HCT116 (cell line): ENCODE results near the gene DHCR7. TPM values are rescaled to one million over a fixed set of nuclear protein-coding genes. Genes with fewer than 3 reads are reported as not detected.

Source experiments
- ATAC-seq: fragments of 200-7000 bp; cut with Tn5 transposase; 2 replicates; pipeline ENCODE4 v1.9.1; 2020; ENCODE audit warnings: mild to moderate bottlenecking, moderate library complexity
- BruUV-seq: library from RNA; stranded (reverse); fragments of 400-500 nt; replicated peaks from 2 replicates; lab custom pipeline; 2021; lab: Mats Ljungman, UMichigan
- CTCF ChIA-PET: fragments of 300-600 bp; sonication (Branson Sonifier 250); formaldehyde crosslinking; loops from one replicate; lab custom pipeline; 2021; ENCODE audit warnings: antibody characterized with exemption; lab: Charles Lee
- POLR2A ChIA-PET: fragments of 300-600, 350-600 bp; sonication (Branson Sonifier 250); formaldehyde crosslinking; loops from one replicate; lab custom pipeline; 2021; ENCODE audit warnings: antibody characterized with exemption; lab: Charles Lee
- RAD21 ChIA-PET, 2 experiments: fragments of 300-600 bp; sonication (Branson Sonifier 250); formaldehyde crosslinking; loops; one replicate each; lab custom pipeline; 2023; ENCODE audit warnings: low total read pairs in 2 of 2; ENCODE audit not compliant: uncharacterized antibody in 2 of 2, unreplicated experiment in 2 of 2, low non-redundant PET in 1 of 2; lab: Charles Lee
- DNase-seq: peaks from one replicate; pipeline ENCODE4 v3.0.0-alpha.2; 2010; ENCODE audit warnings: low read depth, low spot score
- H2AFZ ChIP-seq: fragments of 200-600 bp; shearing (Covaris generic), sonication (generic); 2 replicates; pipeline ENCODE4 v1.6.1; 2017; ENCODE audit warnings: low read depth, mixed run types, mixed read lengths, antibody characterized with exemption, low read length; ENCODE audit not compliant: poor library complexity, severe bottlenecking
- H3K27ac ChIP-seq: 2 replicates; pipeline ENCODE4 v1.5.1; 2012; ENCODE audit warnings: low read depth, low read length
- H3K27me3 ChIP-seq: fragments of 200-600 bp; sonication (generic); 2 replicates; pipeline ENCODE4 v1.6.1; 2016; ENCODE audit warnings: mixed run types, low read length, mixed read lengths; ENCODE audit not compliant: insufficient read depth
- H3K36me3 ChIP-seq, 2 experiments: fragments of 200-500 bp in 1 of 2; fragments of 200-600 bp in 1 of 2; sonication (Bioruptor generic) in 1 of 2; sonication (generic) in 1 of 2; 2 replicates each; pipeline versions ENCODE4 v1.5.1 to v1.6.1; 2014 to 2016; ENCODE audit warnings: low read length in 2 of 2, inconsistent platforms in 1 of 2, mixed read lengths in 1 of 2, mixed run types in 1 of 2; ENCODE audit not compliant: insufficient read depth in 2 of 2, control insufficient read depth in 1 of 2
- H3K4me1 ChIP-seq, 2 experiments: fragments of 200-600 bp in 1 of 2; sonication (generic) in 1 of 2; 2 replicates each; pipeline versions ENCODE4 v1.5.1 to v1.6.1; 2012 to 2017; ENCODE audit warnings: low read length in 2 of 2, inconsistent platforms in 1 of 2, mild to moderate bottlenecking in 1 of 2, mixed read lengths in 1 of 2, mixed run types in 1 of 2, moderate library complexity in 1 of 2; ENCODE audit not compliant: insufficient read depth in 2 of 2, control insufficient read depth in 1 of 2
- H3K4me2 ChIP-seq: fragments of 200-600 bp; sonication (generic); 2 replicates; pipeline ENCODE4 v1.6.1; 2017; ENCODE audit warnings: mixed run types, low read length, mixed read lengths
- H3K4me3 ChIP-seq, 2 experiments: fragments of 200-600 bp in 1 of 2; sonication (generic) in 1 of 2; replicated peaks in 1 of 2; 2 replicates each; pipeline ENCODE4 v1.5.1; 2011 to 2016; ENCODE audit warnings: low read length in 2 of 2, control low read depth in 1 of 2, low read depth in 1 of 2, mild to moderate bottlenecking in 1 of 2, mixed read lengths in 1 of 2, mixed run types in 1 of 2
- H3K79me2 ChIP-seq: fragments of 200-600 bp; sonication (generic); 2 replicates; pipeline ENCODE4 v1.6.1; 2017; ENCODE audit warnings: mild to moderate bottlenecking, mixed run types, low read length, moderate library complexity, mixed read lengths; ENCODE audit not compliant: insufficient read depth
- H3K9ac ChIP-seq: fragments of 200-600 bp; sonication (generic); 2 replicates; pipeline ENCODE4 v1.6.1; 2016; ENCODE audit warnings: low read length, mixed read lengths
- H3K9me2 ChIP-seq: fragments of 200-600 bp; sonication (generic), shearing (Covaris generic); 2 replicates; pipeline ENCODE4 v1.6.1; 2017; ENCODE audit warnings: mixed run types, mild to moderate bottlenecking, moderate library complexity; ENCODE audit not compliant: insufficient read depth
- H3K9me3 ChIP-seq, 2 experiments: fragments of 200-500 bp in 1 of 2; fragments of 200-600 bp in 1 of 2; sonication (Bioruptor generic) in 1 of 2; sonication (generic) in 1 of 2; 2 replicates each; pipeline ENCODE4 v1.6.1; 2014 to 2017; ENCODE audit warnings: low read length in 2 of 2, mixed read lengths in 2 of 2, inconsistent platforms in 1 of 2, low read depth in 1 of 2, mild to moderate bottlenecking in 1 of 2, mixed run types in 1 of 2, moderate library complexity in 1 of 2; ENCODE audit not compliant: control insufficient read depth in 1 of 2, insufficient read depth in 1 of 2
- H4K20me1 ChIP-seq: fragments of 200-600 bp; sonication (generic), shearing (Covaris generic); 2 replicates; pipeline ENCODE4 v1.6.1; 2017; ENCODE audit warnings: mixed run types, mild to moderate bottlenecking, moderate library complexity; ENCODE audit not compliant: insufficient read depth
- CBX3 ChIP-seq: IDR thresholded peaks from 2 replicates; pipeline ENCODE4 v1.6.1; 2012; ENCODE audit warnings: low read depth
- EGR1 ChIP-seq: IDR thresholded peaks from 2 replicates; pipeline ENCODE4 v1.6.1; 2012; ENCODE audit warnings: low read depth
- ELF1 ChIP-seq: IDR thresholded peaks from 2 replicates; pipeline ENCODE4 v1.6.1; 2012; ENCODE audit warnings: low read depth, borderline replicate concordance
- EZH2phosphoT487 ChIP-seq: fragments of 200-600 bp; IDR thresholded peaks from 2 replicates; pipeline ENCODE4 v1.6.1; 2018; ENCODE audit warnings: antibody characterized with exemption, borderline replicate concordance
- JUND ChIP-seq: IDR thresholded peaks from 2 replicates; pipeline ENCODE4 v1.6.1; 2012
- POLR2A ChIP-seq: IDR thresholded peaks from 2 replicates; pipeline ENCODE4 v1.7.0; 2011; ENCODE audit warnings: borderline replicate concordance; ENCODE audit not compliant: insufficient read depth, insufficient read length; ENCODE audit errors: extremely low read depth
- POLR2AphosphoS5 ChIP-seq: IDR thresholded peaks from 2 replicates; pipeline ENCODE4 v1.6.1; 2011; ENCODE audit warnings: mild to moderate bottlenecking, low read depth, low read length, moderate library complexity
- RAD21 ChIP-seq: IDR thresholded peaks from 2 replicates; pipeline ENCODE4 v1.6.1; 2012; ENCODE audit warnings: low read depth, mild to moderate bottlenecking
- SIN3A ChIP-seq: IDR thresholded peaks from 2 replicates; pipeline ENCODE4 v1.6.1; 2012; ENCODE audit warnings: low read depth
- SP1 ChIP-seq: IDR thresholded peaks from 2 replicates; pipeline ENCODE4 v1.6.1; 2012; ENCODE audit warnings: low read depth
- SRF ChIP-seq: IDR thresholded peaks from 2 replicates; pipeline ENCODE4 v1.6.1; 2012; ENCODE audit warnings: low read depth
- YY1 ChIP-seq: IDR thresholded peaks from 2 replicates; pipeline ENCODE4 v1.6.1; 2011; ENCODE audit warnings: low read length, low read depth, moderate library complexity, mild to moderate bottlenecking; ENCODE audit not compliant: insufficient replicate concordance; ENCODE audit errors: extremely low read depth
- ZFX ChIP-seq: fragments of 450-650 bp; IDR thresholded peaks from 2 replicates; pipeline ENCODE4 v1.6.1; 2017
- intact Hi-C: fragments of 100-400 bp; cut with micrococcal nuclease; formaldehyde crosslinking; loops from 2 replicates; pipeline ENCODE4 v1.10.0; 2022
- total RNA-seq: library from RNA; stranded (reverse); gene quantifications from one replicate; pipeline ENCODE4 v1.2.1, GENCODE V29; 2021; ENCODE audit not compliant: unreplicated experiment
- TF ChIP-seq, protein P1 (sequence below): IDR thresholded peaks from 2 replicates; pipeline ENCODE4 v1.6.1; 2012
- TF ChIP-seq, protein P2 (sequence below): IDR thresholded peaks from 2 replicates; pipeline ENCODE4 v1.6.1; 2012
- TF ChIP-seq, protein P3 (sequence below): IDR thresholded peaks from 2 replicates; pipeline ENCODE4 v1.6.1; 2011; ENCODE audit warnings: mild to moderate bottlenecking, low read length, moderate library complexity; ENCODE audit not compliant: insufficient replicate concordance; ENCODE audit errors: extremely low read depth

Gene DHCR7
- total RNA-seq, 1 experiment from 2014 or later: 115 TPM

DNA sequence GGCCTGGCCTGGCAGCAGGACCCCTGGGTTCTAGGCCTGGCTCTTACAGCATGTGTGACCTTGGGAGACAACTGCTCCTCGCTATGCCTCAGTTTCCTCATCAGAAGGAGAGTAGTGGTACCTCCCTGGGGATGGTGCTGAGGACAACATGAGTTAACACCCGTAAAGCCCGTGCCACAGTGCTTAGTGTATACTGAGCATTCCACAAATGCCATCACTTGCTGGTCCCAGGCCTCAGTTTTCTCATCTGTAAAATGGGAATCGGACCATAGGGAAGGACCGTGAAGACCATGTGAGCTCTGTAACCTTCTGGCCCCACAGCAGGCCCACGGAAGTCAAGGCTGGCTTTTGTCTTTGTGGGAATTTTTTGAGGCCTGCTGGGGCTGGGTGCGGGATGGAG, 52.4 kb downstream of the DHCR7 start:
- ATAC-seq (no peak), DNase-seq (no peak)
- no TSS peak for BruUV-seq
- Histone ChIP-seq H3K4me1 (peaks cover 0 to 3% of the 10 kb centered on the region in 2 experiments; a peak in 1 of 4 replicates), H3K9ac (no peak overlapping the region), H4K20me1 (no peaks in the 10 kb centered on the region), H3K27me3 (peaks cover 36% of the 10 kb centered on the region; the same call in 1 of the 2 replicates), H3K4me3 (no peak overlapping the region), H3K36me3 (no peaks in the 10 kb centered on the region), H3K79me2 (no peaks in the 10 kb centered on the region), H3K4me2 (no peak overlapping the region), H3K9me3 (no peaks in the 10 kb centered on the region), H3K9me2 (no peaks in the 10 kb centered on the region), H2AFZ (no peak overlapping the region), H3K27ac (no peak overlapping the region)
- TF ChIP-seq, protein P1, sequence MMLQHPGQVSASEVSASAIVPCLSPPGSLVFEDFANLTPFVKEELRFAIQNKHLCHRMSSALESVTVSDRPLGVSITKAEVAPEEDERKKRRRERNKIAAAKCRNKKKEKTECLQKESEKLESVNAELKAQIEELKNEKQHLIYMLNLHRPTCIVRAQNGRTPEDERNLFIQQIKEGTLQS: no peak
- TF ChIP-seq, protein P2, sequence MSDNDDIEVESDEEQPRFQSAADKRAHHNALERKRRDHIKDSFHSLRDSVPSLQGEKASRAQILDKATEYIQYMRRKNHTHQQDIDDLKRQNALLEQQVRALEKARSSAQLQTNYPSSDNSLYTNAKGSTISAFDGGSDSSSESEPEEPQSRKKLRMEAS: no peak
- no peak for TF ChIP-seq CBX3
- TF ChIP-seq EGR1: no peak
- no peak for TF ChIP-seq POLR2A
- TF ChIP-seq SRF: no peak
- no peak for TF ChIP-seq YY1
- no peak for TF ChIP-seq ZFX
- TF ChIP-seq ELF1: no peak
- no peak for TF ChIP-seq POLR2AphosphoS5
- TF ChIP-seq RAD21: no peak
- TF ChIP-seq SIN3A: no peak
- no peak for TF ChIP-seq JUND
- POLR2A ChIA-PET: no interaction called here
- intact Hi-C loops: no loop called here
- CTCF ChIA-PET: no interaction called here
- RAD21 ChIA-PET: no interaction called here

DNA sequence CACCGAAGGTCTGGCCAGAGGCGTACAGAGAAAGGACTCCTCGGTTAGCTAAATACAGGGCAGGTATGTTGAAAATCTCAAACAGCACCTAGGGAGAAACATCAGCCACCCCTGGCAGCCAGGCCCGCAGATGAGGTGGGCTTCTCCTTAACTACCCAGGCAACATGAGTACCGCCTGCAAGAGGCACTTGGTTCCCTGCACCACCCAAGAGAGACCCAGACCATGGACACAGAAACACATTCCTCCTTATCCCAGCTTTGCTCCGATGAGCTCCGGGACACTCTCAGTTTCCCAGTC, 53.0 kb downstream of the DHCR7 start:
- no peaks in the 10 kb centered on the region for H3K36me3 ChIP-seq
- ChIA-PET RAD21 (no interaction called here), POLR2A (no interaction called here), CTCF (no interaction called here)
- no peak overlapping the region for H3K9ac ChIP-seq
- H3K9me3 ChIP-seq: no peaks in the 10 kb centered on the region
- no peaks in the 10 kb centered on the region for H3K79me2 ChIP-seq
- no peaks in the 10 kb centered on the region for H4K20me1 ChIP-seq
- peaks cover 42% of the 10 kb centered on the region; the same call in 1 of the 2 replicates for H3K27me3 ChIP-seq
- no peak overlapping the region for H3K4me2 ChIP-seq
- no peak overlapping the region for H3K27ac ChIP-seq
- DNase-seq (no peak), ATAC-seq (no peak)
- H2AFZ ChIP-seq: no peak overlapping the region
- no peaks in the 10 kb centered on the region for H3K9me2 ChIP-seq
- intact Hi-C loops: no loop called here
- BruUV-seq: no TSS peak
- H3K4me1 ChIP-seq: peaks cover 0 to 3% of the 10 kb centered on the region in 2 experiments; a peak in 1 of 4 replicates
- TF ChIP-seq EZH2phosphoT487 (no peak), ELF1 (no peak), SP1 (no peak)
- TF ChIP-seq, protein P3, sequence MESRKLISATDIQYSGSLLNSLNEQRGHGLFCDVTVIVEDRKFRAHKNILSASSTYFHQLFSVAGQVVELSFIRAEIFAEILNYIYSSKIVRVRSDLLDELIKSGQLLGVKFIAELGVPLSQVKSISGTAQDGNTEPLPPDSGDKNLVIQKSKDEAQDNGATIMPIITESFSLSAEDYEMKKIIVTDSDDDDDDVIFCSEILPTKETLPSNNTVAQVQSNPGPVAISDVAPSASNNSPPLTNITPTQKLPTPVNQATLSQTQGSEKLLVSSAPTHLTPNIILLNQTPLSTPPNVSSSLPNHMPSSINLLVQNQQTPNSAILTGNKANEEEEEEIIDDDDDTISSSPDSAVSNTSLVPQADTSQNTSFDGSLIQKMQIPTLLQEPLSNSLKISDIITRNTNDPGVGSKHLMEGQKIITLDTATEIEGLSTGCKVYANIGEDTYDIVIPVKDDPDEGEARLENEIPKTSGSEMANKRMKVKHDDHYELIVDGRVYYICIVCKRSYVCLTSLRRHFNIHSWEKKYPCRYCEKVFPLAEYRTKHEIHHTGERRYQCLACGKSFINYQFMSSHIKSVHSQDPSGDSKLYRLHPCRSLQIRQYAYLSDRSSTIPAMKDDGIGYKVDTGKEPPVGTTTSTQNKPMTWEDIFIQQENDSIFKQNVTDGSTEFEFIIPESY: no peak
- H3K4me3 ChIP-seq: no peak overlapping the region
